HG02885 (cell line): ENCODE data around the gene SLC6A9.

ENCODE experiments used
- ATAC-seq: cut with Tn5 transposase; IDR thresholded peaks from one replicate; pipeline ENCODE4 v1.9.1; 2021; ENCODE audit warnings: mild to moderate bottlenecking; ENCODE audit not compliant: unreplicated experiment, poor library complexity

Gene SLC6A9

GRCh38 chr1:44030605-44031251 is 534 bp downstream of the SLC6A9 start:
- peak; percentile 15 for ATAC-seq

DNA sequence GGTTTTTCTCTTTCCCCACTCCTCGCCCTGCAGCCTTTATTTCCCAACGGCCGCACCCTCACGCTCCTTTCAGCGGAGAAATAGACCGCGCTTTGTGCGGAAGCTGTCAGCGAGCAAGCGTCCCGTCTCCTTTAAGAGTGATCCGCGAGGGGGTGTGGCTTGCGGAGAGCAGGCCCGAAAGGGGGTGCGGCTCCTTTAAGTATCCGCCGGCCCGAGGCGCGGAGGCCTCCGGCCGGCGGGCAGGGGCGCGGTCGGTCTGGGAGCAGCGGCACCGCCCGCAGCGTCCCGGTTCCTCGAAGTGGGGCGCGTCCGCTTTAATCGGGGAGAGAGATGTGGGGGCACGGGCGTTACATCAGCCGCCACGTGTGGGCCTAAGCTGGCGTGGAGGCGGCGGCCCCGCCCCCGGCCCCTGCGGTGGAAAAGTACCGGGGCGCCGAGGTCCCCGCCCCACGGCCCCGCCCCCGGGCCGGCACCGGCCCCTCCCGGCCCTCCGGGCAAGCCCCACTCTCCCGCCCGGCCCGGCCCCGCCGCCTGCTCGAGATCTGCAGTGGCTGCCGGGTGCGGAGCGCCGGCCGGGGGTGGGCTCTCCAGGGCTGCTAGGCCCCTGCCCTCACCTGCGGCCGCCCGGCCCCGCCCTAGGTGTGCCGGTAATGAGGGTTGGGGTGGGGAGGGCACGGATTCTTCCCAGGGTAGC is 1.2 kb downstream of the SLC6A9 start:
- peak; percentile 83 for ATAC-seq

DNA sequence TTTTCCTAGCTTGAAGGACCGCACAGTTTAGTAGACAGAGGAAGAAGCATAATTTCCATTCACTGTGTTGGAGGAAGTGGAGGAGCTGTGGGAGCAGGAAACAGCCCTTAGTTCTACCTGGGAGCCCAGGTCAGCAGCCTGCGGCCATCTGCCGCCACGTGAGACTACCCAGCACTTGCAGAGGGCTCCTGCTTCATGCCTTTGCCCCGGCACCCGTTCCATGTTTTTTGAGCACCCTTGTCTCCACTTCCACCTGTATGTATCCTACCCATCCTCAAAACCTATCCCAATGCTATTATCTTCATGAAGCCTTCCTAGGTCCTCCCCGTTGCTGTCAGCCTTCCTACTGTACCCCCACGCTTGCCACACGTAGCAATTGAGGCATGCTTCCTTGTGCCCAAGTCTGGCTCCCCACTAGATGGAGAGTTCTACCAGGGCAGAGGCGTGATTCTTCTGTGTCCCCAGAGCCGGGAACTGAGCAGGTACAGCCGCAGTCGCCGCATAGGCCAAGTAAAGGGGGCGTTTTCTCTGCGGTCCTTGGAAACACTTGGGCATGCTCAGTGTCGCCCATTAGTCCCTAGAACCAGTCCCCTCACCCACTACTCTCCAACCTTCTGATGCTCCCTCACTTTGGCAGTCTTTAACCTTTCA is 1.9 kb downstream of the SLC6A9 start:
- ATAC-seq, result peak; percentile 17

GRCh38 chr1:44027320-44027719 is 3.9 kb downstream of the SLC6A9 start:
- ATAC-seq, result no peak

- ATAC-seq, result no peak
These were observed 5.4 kb downstream of the SLC6A9 start for GRCh38 chr1:44025816-44026215.

GRCh38 chr1:44024903-44025525 is 6.2 kb downstream of the SLC6A9 start:
- no peak for ATAC-seq

GRCh38 chr1:44024031-44024902 is 7.0 kb downstream of the SLC6A9 start:
- no peak for ATAC-seq

DNA sequence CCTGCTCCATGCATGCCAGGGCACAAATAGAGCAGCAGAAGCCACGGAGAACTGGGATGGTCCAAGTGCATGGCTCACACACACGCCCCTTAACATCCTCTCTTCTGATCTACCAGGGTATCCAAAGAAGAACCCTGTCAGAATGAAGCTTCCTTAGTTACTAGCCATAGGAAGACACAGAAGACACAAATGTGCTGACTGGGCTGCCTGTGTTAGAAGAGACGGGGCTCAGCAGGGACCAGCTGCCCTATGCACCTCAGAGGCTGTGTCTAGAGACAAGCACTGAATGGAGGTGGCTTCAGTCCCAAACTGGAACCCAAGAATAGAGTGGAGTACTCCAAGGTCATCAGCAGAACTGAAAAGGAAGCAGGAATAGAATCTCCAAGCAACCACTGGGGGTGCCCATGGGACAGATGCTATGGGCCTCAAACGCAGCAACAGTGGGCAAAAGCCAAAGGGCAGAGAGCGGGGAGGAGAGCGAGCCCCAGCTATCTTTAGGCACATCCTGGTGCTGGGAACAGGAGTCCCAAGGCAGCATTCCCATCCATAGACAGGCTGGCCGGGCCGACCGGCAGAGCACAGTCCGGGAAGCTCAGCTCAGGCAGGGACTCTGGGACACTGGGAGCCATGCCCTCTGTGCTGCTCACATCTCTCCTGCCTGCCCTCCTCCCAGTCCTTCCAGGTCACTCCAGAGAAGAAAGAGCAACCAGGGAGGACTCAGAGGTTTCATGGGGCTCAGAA is 9.5 kb downstream of the SLC6A9 start:
- no peak for ATAC-seq

- ATAC-seq, result no peak
These were observed 10.1 kb downstream of the SLC6A9 start for GRCh38 chr1:44021156-44021555.

GRCh38 chr1:44020464-44020863 is 10.8 kb downstream of the SLC6A9 start:
- no peak for ATAC-seq

- no peak for ATAC-seq
These were observed 11.8 kb downstream of the SLC6A9 start for GRCh38 chr1:44019466-44019948.

DNA sequence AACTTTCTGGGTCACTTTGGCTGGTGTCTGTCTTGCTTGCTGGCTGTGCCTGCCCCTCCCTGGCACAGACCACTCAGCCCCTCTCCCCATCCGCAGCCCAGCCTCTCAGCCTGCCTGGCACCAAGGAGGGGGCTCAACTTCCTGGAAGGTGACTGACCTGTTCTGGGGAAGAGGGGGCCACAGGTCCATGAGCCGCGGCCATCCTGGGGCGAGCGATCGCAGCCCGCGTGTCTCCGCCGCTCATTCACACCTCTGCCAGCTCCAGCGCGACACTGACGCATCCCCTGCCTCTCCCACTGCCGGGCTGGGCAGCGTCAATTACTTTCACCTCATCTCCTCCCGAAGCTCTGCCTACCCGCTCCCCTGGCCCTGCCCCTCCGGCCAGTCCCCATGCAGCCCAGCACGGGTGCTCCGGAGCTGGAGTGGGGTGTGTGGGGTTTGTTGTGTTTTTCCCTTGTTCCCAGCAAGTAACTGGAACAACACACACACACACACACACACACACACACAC is 14.3 kb downstream of the SLC6A9 start:
- no peak for ATAC-seq

DNA sequence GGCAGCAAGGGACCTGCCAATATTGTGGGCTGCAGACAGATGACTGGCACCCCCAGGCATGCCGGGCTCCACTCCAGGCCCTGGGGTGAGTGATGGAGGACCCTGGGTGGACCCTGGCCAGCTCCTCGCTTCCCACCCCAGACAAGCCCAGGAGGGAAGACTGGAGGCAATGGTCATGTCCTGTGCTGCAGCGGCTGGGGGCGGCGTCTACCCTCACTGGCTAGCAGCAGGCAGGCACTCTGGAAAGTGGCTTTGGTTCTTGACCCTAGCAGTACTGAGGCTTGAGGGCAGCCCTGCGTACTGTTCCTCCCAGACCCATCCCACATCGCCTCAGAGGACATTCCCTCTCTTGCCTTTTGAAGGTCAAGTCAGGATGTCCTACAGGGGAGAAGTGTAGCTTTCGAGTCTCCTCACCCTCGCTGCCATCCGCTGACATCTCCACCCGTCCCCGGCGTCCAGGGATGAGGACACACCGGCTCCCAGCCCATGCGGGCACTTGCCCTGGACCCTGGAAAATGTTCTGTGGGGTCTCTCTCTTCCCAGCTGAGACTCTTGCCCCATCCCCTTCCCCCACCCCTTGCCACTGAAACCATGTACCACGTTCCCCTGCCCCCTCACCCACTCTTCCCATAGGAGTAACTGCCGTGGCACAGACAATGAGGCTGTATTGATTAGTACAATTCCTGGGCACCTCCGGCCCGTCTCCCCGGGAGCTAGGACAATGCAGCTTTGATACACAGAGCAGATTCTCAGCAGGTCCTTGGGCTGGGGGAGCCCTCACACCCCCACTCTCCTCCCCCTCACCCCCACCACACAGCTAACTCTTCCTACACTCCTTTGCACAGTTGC is 15.0 kb downstream of the SLC6A9 start:
- ATAC-seq, result no peak

DNA sequence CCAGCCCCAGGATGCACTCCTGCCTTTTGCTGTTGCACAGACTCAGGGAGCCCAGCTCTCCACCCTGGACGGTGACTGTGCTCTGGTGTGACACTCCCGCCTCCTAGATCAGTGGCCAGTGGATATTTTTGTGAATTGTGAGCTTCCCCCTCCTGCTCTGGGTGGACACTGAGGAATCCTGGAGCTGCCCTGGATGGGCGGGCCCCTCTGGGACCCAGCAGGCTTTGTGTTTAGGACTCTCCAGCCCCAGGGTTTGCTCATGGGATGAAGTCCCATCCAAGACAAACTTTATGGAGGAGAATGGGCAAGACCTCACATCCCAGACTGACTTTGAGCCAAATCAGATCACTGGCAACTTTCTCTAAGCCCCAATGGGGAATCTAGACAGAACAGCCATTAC is 16.1 kb downstream of the SLC6A9 start:
- ATAC-seq, result no peak

- no peak for ATAC-seq
These were observed 16.7 kb downstream of the SLC6A9 start for GRCh38 chr1:44014365-44015104.

- no peak for ATAC-seq
These were observed 17.3 kb downstream of the SLC6A9 start for GRCh38 chr1:44013949-44014348.

GRCh38 chr1:44012941-44013609 is 18.2 kb downstream of the SLC6A9 start:
- ATAC-seq, result no peak
